ENCODE results near the gene CFAP74.

CFAP74 gene

DNA sequence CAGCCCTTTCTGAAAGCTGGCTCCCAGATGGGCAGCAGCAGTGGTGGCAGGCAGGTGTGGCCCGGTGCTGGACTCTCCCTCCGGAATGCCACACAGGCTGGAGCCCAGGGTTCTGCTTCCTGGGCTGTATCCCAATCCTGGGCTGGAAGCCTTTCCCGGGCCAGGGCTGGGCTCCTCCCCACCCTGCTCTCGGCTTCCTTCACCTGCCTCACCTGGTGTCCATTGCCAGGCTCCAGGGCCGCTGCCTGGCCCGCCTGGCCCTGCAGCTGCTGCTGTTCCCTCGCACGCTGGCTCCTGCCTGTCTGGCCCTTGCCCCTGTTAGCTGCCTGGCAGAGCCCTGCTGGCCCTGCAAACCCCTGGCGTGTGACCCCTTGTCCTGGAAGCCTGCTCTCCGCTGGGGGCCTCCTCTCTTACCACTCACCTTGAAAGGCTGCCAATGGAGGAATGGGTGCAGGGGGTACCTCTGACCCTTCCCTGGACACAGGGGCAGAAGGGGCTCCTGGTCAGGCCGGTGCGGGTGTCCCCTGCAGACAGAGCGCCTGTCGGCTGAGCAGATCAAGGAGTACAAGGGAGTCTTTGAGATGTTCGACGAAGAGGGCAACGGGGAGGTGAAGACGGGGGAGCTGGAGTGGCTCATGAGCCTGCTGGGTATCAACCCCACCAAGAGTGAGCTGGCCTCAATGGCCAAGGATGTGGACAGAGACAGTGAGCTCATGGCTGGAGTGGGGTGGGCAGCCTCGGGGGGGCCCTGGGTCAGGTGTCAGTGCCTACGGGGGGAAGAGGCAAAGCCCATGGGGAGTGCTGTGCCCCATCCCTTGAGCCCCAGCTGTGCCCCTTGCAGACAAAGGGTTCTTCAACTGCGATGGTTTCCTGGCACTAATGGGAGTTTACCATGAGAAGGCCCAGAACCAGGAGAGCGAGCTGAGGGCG, 87.4 kb downstream of the CFAP74 start:
- no peak for DNase-seq

DNA sequence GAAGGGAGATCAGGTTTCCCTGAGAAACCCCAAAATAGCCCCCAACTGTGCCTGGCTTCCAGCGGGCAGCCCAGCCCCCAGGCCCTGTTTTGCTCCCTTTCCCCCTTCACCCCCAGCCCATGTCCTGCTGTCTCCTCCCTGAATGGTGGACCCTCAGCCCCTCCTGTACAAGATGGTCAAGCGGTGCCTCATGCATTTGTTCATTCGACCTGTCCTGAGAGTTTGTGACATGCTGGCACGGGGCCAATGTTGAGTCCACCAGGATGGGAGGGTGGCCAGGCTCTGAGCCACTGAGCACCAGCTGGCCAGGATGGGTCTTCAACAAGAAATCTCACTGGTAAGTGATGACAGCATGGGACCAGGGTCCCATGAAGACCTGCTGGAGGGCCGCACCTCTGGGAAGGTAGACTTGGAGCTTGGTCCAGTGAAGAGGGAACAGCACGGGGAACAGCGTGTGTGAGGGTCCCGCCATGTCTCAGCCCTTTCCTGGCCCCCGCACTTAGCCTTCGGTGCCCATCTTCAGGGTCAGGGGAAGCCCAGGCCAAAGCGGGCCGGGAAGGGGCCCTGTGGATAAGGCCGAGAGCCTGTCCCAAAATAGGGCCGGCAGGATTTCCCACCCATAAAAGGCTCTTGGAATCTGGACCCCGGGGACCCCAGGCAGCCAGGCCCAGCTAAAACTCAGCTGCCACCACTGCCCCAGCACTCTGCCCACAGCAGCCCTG, 88.5 kb downstream of the CFAP74 start, which contains the start of gene CALML6:
Gene CALML6, plus strand, starts transcription at position 290 of the 722 bp plus-strand sequence. Its CDS starts 21 bp downstream, at position 311.
- no peak for DNase-seq
- in situ Hi-C loops (cut with MboI; ENCODE audit: low pct_unique_long_range_greater_than_20kb, low sequenced_read_pairs) = no loop called here

More for the DNA sequence above, 87.4 kb downstream of the CFAP74 start:
- in situ Hi-C loops (cut with MboI; ENCODE audit: low pct_unique_long_range_greater_than_20kb, low sequenced_read_pairs) = no loop called here

DNA sequence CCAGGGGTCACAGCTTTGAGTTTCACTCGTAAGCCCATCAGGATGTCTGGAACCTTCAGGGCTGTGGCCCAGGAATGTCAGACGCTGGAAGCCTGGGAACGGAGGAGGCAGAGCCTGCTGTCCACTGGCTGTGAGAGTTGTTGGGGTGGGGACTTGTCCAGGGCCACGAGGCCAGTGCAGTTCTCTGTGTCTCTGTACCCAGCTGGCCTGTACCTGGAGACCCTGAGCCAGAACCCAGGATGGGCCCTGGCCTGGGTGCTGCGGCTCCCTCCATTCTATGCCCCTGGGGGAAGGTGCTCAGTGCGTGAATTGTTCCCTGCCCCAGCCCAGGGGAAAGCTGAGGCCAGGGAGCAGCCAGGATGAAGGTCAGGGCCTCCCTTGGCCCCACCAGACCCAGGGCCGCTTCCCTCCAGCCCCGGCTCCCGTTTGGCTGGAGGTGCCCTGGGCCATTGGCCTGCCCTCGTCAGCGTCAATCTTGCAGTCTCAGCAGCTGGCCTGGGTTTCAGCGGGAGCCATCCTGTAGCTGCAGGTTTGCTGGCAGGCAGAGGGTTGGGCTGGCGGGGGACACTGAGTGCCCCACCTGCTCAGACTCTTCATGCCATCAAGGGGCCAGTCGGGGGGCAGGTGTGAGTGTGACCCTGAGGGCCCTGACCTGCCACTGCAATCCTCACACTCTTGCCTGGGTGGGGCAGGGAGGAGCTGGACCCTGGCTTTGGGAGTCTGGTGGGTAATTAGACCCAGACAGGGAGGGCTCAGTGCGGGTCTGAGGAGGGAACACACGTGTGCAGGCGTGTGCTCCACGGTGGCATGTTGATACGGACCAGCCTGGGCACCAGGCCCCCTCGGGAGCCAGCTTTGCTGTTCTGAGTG, 89.2 kb downstream of the CFAP74 start:
- in situ Hi-C loops (cut with MboI; ENCODE audit: low pct_unique_long_range_greater_than_20kb, low sequenced_read_pairs) = no loop called here
- no peak for DNase-seq

DNA sequence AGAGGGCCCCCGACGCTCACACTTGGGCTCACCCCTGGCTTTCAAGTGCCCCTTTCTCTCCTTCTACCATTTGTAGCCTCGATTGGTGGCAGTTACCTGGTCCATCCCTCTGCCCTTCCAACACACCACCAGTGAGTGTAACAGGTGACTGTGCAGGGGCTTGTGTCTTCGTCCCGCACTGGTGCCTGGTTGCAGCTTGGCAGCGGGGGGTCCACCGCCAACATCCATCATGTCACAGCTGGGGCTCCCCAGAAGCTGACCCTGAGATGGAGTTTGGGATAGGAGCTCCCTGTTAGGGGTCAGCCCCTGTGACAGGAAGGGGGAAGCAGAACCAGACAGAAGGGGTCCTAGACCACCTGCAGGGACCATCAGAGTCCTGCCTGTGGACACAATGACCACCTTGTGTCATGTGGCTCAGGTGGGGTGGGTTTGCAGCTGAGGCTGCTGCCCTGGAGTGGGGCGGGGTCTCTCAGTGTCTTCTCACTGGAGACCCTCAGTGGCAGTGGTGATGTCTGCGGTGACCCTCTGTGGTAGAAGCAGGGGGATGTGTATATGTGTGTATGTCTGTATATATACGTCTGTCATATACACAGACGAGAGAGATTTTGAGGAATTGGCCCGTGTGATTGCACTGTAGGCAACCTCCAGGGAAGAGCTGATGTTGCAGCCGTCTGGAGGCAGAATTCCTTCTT, 92.1 kb downstream of the CFAP74 start:
- DNase-seq = no peak
- in situ Hi-C loops (cut with MboI; ENCODE audit: low pct_unique_long_range_greater_than_20kb, low sequenced_read_pairs) = no loop called here

DNA sequence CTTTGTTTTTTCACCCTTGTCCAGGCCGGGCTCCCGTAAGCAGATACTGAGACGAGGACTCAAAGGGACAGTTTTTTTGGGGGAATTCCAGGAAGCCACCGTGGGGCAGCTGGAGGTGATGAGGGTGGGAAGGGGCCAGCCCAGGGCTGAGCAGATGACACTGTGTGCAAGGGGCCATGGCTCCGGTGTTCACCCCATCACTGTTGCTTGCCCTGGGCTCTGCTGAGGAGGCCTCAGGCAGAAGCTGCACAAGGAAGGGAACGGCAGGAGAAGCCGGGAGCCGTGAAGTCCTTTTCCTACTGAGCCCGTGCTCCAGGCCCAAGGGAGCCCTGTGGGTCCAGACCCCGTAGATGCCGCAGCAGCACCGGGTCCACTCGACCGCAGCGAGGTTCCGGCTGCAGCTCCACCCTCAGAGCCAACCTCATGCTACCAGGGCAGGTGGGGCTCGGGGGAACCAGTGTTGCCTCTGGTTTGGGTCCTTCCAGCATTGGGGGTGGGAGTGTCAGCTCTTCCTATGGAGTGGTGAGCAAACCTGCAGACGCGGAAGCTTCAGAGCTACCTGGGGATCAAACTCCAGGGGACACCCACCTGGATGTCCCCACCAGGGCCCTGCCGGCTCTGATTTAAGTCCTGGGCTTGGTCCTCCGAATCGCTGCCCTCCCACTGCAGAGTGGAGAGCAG, 92.8 kb downstream of the CFAP74 start:
- in situ Hi-C loops (cut with MboI; ENCODE audit: low pct_unique_long_range_greater_than_20kb, low sequenced_read_pairs) = no loop called here
- DNase-seq = no peak

DNA sequence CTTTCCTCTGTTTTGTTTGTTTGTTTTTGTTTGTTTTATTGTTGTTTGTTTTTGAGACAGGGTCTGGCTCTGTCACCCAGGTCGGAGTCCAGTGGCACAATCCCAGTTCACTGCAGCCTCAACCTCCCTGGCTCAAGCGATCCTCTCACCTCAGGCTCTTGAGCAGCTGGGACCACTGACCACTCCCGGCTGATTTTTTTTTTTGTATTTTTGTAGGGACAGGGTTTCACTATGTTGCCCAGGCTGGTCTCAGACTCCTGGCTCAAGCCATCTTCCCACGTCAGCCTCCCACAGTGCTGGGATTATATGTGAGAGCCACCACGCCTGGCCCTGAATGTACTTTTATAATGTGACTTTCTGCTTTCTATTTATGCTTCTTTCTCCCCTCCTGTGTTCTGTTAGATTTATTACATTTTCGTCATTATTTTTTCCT, 93.5 kb downstream of the CFAP74 start:
- in situ Hi-C loops (cut with MboI; ENCODE audit: low pct_unique_long_range_greater_than_20kb, low sequenced_read_pairs) = no loop called here
- DNase-seq = no peak

DNA sequence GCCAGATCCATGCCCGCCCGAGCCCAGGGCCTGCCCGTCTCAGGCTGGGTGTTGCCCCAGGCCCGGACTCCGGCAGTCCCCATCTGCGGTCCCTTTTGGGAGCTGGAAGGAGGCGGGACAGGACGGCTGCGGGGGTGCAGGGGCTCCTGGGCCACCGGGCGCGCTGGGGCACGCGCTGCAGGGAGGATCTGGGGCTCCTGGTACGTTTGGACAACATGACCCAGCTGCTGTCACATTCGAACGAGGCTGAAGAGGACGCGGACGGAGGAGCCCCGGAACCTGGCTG, 95.1 kb downstream of the CFAP74 start:
- in situ Hi-C loops (cut with MboI; ENCODE audit: low pct_unique_long_range_greater_than_20kb, low sequenced_read_pairs) = no loop called here

DNA sequence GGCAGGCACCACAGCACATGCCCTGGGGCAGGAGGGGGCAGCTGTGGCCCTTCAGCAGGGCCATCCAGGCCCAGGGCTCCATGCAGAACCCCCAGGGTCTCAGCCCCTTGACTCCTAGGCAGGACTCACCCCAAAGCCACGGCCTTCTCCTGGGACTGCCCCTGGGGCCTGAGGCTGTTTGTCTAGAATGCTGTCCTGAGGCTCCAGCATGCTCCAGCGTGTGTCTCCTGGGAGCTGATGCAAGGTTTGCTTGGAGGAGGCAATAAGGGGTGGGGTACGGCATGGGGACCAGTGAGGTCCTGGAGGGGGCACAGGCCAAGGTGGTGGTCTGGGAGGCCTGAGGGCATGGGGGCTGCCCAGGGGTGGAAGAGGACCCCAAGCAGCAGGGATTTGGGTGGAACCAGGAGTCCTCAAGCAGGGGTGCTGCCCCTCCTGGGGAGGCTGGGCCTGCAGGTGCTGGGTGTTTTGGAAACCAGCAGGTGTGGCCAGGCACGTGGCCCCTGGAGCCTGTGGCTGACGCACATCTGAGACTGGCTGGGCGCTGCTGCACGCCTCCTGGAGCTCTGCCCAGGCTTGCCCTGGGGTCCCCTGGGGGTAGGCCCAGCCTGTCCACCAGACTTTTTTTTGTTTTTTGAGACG, 96.4 kb downstream of the CFAP74 start:
- DNase-seq = peak; percentile 41
- in situ Hi-C loops (cut with MboI; ENCODE audit: low pct_unique_long_range_greater_than_20kb, low sequenced_read_pairs) = no loop called here

More for the DNA sequence above, 95.1 kb downstream of the CFAP74 start:
- DNase-seq = no peak

DNA sequence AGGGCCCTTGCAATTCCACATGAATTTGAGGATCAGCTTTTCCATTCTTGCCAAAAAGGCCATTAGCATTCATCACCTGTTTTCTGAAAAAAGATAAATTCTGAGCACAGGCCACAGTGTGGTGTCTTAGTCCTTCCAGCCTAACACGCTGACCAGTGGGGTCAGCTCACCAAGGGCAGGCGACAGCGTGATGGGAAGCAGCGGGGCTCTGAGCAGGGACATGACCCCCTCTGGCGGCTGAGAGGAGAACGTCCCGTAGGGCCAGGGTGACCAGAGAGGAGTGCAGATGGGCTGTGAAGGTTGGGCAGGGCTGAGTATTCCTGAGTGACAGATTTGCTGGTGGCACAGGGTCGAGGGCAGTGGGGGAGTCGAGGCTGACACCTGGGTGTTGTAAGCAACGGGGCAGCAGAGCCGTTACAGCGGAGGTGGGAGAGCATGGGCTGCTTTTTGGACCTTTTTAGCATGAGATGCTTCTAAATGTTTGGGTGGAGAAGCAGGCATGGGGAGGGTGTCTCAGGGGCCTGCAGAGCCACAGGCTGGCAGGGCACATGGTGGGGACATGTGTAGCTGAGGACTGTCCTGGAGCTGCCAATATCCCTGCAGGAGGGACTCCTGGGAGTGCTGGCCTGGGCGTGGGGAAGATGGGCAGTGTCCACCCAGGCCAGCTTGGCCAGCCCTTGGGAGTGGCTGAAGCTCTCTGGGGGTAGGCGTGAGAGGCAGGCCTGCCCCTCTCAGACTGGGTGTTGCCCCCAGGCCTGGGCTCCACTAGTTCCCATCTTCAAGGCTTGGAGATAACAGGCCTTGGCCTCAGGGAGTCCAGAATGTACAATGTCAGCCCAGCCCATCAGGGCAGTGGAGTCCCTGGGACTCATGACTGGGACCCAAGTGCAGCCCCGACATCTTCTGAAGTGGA, 97.1 kb downstream of the CFAP74 start:
- peak; percentile 74 for DNase-seq
- in situ Hi-C loops (cut with MboI; ENCODE audit: low pct_unique_long_range_greater_than_20kb, low sequenced_read_pairs) = no loop called here

DNA sequence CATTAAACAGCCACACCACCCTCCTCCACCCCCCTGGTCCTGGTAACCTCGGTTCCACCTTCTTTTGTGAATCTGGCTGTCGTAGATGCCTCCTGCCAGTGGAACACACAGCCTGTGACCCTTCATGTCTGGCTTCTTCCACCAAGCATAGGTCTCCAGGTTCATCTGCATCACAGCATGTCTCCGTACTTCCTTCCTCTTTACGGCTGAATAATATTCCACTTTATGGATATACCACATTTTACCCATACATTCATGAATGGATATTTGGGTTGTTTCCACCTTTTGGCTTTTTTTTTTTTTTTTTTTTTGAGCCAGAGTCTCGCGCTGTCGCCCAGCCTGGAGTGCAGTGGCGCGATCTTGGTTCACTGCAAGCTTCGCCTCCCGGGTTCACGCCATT, 100.4 kb downstream of the CFAP74 start:
- in situ Hi-C loops (cut with MboI; ENCODE audit: low pct_unique_long_range_greater_than_20kb, low sequenced_read_pairs) = no loop called here
- DNase-seq = no peak

DNA sequence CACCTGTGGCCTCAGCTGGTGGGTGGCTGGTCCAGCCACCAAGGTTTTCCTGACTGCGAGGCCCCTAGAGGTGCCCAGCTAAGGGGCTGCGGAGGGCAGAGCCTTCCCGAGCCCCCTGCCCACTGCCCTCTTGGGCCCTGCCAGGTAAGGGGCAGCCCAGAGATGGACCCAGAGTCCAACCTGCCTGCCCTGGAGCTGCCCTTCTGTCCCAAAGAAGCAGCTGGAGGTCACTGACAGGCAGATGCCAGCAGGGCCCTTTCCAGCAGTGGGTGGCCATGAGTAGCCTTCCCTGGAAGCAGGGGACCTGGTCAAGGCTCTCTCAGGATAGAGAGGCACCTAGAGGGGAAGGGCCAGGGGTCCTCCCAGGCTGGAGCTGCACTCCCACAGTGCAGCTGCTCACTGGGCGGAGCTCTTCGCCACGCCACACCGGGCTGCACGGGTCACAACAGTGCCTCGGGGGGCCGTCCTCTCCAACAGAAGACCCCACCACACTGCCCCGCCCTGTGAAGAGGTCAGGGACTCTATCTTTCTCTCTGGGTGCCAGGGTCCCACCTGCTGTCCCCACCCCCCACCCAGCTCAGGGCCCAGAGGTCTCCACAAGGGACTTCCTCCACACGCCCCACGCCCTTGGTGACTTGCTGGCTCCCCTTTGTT, 101.8 kb downstream of the CFAP74 start:
- in situ Hi-C loops (cut with MboI; ENCODE audit: low pct_unique_long_range_greater_than_20kb, low sequenced_read_pairs) = no loop called here
- no peak for DNase-seq

DNA sequence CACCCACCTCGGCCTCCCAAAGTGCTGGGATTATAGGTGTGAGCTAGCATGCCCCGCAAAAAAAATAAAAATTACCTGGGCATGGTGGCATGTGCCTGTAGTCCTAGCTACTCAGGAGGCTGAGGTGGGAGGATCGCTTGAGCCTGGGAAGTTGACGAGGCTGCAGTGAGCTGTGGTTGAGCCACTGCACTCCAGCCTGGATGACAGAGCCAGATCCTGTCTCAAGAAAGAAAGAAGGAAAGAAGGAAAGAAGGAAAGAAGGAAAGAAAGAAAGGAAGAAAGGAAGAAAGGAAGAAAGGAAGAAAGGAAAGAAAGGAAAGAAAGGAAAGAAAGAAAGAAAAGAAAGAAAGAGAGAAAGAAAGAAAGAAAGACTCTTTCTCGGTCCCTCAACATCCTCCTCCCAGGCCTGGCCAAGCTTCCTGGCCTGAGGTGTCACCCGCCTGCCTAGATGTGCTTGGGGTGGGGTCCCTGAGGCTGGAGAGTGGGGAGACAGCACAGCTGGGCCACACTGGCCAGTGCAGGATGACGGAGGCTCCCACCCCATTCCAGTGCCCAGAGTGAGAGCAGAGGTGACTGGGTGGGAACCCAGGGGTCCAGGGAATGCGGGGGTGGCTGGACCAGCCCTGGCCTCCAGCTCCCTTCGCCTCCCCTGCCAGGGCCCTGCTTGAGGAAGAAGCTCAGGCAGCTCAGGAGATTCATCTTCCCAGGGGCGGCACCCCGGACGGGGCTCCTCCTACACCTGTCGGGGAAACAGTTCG, 102.5 kb downstream of the CFAP74 start:
- in situ Hi-C loops (cut with MboI; ENCODE audit: low pct_unique_long_range_greater_than_20kb, low sequenced_read_pairs) = no loop called here
- no peak for DNase-seq

DNA sequence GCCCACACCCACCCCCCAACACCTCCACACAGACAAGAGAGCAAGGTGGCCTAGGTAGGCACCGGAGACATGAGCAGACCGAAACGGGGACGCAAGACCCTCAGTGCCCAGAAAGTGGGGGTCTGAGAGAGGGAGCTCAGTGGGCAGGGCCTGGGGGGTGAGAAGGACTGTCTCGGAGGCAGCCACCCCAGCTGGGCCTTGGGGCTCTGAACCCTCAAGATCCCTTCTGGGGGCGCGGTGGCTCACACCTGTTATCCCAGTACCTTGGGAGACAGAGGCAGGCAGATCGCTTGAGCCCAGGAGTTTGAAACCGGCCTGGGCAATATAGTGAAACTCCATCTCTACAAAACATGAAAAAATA, 103.6 kb downstream of the CFAP74 start:
- no peak for DNase-seq
- in situ Hi-C loops (cut with MboI; ENCODE audit: low pct_unique_long_range_greater_than_20kb, low sequenced_read_pairs) = no loop called here

DNA sequence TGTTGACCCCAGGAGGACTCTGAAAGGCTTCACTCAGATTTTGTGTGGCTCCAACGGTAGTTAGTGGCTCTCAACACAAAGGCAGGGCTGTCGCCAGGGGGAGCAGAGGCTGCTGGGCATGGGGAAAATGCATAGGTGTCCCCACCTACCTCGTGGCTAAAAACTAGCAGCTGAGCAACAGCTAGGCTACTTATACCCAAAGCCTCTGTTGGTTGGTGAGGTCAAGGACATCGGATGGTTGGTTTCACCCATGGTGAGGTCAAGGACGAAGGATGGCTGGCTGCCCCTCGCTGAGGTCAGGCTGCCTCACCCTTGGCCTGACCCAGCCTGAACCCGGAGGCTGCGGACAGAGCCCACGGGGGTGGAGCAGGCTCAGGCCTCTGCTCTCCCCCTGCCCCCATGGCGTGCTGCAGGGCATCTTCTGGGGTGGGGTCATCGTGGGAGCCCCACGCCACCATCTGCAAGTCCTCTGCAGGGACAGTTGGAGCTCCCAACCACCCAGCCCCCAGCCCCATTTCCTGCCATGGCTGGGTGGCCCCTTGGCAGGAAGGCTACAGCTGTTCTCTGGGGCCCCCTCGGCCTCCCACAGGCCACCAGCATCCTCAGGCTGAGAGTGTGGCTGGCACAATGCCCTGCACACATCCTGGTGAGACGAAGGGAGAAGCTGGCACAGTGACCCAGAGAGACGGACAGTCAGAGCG, 104.2 kb downstream of the CFAP74 start:
- DNase-seq = no peak
- in situ Hi-C loops (cut with MboI; ENCODE audit: low pct_unique_long_range_greater_than_20kb, low sequenced_read_pairs) = no loop called here

DNA sequence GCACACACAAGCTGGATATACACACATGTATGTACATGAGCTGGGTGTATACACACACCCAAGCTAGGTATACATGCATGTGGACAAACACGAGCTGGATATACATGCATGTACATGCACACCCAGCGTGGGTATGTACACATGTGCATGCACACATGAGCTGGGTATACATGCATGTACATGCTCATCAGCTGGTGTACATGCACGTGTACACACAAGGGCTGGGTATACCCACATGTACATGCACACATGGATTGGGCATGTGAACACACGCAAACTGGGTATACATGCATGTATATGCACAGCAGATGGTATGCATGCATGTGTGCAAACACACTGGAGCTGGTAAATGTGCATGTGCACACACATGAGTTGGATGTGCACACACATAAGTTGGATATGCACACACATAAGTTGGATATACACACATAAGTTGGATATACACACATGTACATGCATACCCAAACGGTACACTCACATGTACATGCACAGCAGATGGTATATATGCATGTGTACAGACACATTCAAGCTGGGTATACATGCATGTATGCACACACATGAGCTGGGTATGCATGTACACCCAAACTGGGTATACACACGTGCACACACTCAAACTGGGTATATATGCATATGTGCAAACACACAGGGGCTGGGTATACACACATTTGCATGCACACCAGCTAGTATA, 105.2 kb downstream of the CFAP74 start:
- in situ Hi-C loops (cut with MboI; ENCODE audit: low pct_unique_long_range_greater_than_20kb, low sequenced_read_pairs) = no loop called here
- no peak for DNase-seq

Data from KBM-7 (cell line).